Endometrium (tissue), 2 donors: Measurements from ENCODE around the gene DNAH2.

Source experiments
- FAIRE-seq: peaks from 2 replicates; lab custom pipeline; 2012; peaks lifted over from hg19 to GRCh38; lab: Jason Lieb, UNC
- donor health status: control.
- donor health status: control.

Gene DNAH2

DNA sequence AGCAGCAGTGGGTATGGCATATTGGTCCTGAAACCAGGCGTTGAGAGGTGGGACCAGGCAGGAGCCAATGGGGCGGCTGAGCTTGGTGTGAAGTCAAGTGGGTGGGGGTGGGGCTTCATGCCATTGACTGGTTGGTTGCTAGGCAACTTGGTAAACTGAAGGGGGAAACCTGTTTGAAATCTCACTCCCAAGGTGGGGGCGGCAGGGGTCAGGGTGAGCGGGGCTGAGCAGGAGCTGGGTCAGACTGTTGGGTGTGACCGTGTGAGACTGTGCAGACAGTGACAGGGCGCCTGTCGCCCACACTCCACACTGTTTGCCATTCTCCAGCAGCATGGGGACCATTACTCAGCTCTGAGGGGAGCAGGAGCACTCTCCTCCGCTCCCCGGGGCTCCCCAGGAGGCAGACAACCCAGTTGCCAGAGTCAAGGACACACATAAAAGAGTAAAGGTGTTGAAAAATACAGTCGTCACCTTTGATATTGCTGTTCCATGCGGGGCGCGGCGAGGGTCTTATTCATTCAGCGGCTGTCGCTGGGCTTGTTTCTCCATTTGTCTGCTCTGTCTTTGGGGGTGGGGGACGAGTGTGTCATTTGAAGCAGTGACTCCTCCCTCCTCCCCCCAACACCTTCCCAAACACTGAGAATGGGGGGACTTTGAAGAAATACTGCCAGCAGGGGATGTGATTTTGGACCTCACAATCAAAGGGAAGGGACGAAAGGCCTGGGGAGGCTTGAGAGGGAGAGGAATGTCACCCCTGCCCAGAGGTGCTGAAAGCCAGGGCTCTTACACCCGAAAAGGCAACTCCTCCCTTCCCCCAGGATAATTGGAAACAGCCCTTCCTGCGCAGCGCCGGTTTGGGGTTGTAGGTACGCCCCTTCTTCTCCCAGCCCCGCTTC lies 13.7 kb upstream of the DNAH2 start:
- no peak for FAIRE-seq

- FAIRE-seq = no peak
These were observed 12.8 kb upstream of the DNAH2 start, which contains the start of gene EFNB3 for GRCh38 chr17:7704601-7705268. Gene EFNB3 (plus strand): TSS chr17:7705202. CDS start chr17:7705599, 397 bp downstream.

DNA sequence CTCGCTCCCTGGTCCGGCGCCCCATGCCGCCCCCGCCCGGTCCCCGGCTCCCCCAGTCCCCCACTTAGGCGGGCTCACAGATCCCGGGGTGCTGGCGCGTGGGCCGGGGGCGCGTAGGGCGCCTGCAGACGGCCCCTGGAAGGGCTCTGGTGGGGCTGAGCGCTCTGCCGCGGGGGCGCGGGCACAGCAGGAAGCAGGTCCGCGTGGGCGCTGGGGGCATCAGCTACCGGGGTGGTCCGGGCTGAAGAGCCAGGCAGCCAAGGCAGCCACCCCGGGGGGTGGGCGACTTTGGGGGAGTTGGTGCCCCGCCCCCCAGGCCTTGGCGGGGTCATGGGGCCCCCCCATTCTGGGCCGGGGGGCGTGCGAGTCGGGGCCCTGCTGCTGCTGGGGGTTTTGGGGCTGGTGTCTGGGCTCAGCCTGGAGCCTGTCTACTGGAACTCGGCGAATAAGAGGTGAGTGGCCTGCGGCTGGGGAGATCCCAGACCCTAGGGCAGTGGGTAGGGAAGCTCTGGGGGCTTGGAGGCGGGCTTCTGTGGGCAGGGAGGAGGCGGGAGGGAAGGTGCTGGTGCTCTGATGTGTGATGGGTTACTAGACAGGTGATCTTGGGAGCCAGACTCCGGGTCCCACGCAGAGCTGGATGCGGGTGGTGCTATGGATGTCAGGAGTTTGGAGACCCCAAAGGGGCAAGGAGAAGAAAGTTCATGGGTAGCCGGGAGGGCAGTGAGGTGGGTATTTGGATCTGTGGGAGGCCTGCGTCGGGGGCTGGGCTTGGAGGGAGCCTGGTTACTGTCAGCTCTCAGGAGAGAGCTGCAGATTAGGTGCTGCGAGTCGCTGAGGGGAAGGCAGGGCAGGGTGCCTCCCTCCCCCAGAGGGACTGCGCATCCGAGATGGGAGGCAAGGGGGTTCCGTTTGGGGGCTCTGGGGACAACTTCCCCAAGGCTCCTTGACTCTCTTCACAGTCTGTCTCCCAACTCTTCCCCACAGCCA lies 12.0 kb upstream of the DNAH2 start:
- no peak for FAIRE-seq

- FAIRE-seq = no peak
These were observed 10.8 kb upstream of the DNAH2 start for GRCh38 chr17:7706631-7707354.

GRCh38 chr17:7707446-7707845 lies 10.1 kb upstream of the DNAH2 start:
- no peak for FAIRE-seq

DNA sequence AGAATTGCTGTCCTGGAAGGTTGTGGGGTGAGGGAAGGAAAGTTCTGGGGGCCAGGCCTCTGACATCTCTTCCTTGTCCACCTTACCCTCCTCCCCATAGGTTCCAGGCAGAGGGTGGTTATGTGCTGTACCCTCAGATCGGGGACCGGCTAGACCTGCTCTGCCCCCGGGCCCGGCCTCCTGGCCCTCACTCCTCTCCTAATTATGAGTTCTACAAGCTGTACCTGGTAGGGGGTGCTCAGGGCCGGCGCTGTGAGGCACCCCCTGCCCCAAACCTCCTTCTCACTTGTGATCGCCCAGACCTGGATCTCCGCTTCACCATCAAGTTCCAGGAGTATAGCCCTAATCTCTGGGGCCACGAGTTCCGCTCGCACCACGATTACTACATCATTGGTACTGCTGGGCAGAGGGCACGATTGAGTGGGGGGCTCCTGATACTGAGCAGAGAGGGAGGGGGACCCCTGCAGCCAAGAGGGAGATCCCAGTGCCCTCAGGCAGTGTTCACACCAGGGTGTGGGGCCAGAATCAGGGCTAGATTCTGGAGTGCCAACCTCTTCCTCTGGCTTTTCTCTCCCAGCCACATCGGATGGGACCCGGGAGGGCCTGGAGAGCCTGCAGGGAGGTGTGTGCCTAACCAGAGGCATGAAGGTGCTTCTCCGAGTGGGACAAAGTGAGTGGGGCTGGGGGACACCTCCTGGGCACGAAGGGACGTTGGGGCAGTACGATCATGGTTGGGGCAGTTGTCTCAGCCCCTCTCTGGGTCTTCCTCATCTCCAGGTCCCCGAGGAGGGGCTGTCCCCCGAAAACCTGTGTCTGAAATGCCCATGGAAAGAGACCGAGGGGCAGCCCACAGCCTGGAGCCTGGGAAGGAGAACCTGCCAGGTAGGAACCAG lies 9.4 kb upstream of the DNAH2 start:
- no peak for FAIRE-seq

- FAIRE-seq = no peak
These were observed 8.5 kb upstream of the DNAH2 start for GRCh38 chr17:7709031-7709430.

DNA sequence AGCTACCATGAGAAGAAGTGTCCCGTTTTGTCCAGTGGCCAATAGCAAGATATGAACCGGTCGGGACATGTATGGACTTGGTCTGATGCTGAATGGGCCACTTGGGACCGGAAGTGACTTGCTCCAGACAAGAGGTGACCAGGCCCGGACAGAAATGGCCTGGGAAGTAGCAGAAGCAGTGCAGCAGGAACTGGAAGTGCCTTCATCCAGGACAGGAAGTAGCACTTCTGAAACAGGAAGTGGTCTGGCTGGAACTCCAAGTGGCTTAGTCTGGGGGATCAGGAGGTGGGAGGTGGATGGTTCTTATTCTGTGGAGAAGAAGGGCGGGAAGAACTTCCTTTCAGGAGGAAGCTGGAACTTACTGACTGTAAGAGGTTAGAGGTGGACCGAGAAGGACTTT lies 7.2 kb upstream of the DNAH2 start:
- FAIRE-seq = no peak

DNA sequence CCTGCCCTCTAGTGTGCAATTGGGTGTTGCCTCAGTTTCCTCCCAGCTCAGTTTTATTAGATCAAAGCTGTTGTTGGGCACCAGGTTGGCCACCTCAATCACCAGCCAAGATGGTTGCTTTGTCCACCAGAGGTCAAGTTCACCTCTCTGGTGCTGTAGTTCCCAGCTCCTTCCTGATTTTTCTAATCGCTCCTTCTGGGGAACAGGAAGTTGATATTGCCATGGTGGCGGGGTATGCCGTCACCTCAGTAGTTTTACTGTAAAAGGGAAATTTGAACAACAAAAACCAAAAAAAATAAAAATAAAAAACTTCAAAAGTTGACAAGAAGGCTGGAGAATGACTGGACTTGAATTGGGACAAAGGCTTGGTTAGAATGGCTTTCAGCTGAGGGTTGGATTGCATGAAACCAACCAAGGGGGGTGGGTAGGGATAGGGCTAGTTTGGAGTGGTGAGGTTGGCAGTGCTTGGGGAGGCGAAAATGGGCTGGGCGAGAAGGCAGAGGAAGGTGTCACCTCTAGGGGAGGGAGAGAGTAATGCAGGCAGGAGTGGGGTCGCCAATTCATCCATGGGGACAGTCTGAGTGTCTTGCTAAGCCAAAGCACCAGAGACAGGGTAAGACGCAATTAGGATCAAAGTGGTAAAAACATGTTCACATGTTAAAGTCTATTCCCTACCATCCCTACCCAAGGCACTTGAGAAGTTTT lies 6.3 kb upstream of the DNAH2 start:
- FAIRE-seq = no peak

GRCh38 chr17:7712111-7712771 lies 5.3 kb upstream of the DNAH2 start:
- no peak for FAIRE-seq

GRCh38 chr17:7713782-7714181 lies 3.8 kb upstream of the DNAH2 start:
- no peak for FAIRE-seq

GRCh38 chr17:7714721-7715594 lies 2.6 kb upstream of the DNAH2 start:
- FAIRE-seq = no peak

DNA sequence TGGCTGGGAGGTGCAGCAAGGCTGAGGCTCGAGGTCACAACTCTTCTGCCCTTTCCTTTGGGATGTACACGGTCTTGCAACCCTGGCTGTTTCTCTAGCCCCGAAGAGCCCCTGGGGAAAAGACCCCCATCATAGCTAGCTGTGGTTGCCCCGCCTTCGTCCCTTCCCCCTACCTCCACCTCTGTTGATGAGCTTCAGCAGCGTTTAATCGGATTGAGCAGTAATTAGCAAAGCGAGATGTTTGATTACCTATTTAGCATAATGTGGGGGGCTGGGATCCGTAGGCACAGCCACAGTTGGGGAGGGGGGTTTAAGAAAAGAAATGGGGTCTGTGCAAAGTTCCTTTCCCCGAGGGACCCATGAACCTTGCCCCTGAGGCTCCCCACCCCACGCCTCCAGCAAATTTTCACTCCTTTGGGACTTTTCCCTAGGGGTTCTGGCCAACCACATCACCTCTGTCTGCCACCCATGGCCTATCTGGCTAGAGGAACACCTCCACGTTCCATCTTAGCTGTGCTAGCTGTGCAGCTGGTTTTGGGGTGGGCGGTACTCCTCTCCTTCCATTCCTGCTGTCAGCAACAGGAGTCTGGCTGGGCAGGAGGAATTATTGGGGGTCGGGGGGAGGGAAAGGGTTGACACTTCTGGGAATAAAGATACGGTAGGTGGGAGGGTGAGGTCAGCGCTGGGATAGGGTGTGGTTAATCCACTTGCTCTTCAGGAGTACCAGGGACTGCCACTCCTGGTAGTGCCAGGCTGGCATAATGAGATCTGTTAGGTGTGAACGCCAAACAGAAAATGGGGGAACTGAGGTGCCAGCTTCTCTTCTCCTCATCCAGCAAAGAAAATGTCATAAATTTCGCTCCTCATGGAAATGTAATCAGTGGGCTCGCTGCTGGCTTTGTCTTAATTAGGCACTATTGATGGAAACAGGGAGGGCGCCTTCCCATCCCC lies 1.3 kb upstream of the DNAH2 start:
- no peak for FAIRE-seq

DNA sequence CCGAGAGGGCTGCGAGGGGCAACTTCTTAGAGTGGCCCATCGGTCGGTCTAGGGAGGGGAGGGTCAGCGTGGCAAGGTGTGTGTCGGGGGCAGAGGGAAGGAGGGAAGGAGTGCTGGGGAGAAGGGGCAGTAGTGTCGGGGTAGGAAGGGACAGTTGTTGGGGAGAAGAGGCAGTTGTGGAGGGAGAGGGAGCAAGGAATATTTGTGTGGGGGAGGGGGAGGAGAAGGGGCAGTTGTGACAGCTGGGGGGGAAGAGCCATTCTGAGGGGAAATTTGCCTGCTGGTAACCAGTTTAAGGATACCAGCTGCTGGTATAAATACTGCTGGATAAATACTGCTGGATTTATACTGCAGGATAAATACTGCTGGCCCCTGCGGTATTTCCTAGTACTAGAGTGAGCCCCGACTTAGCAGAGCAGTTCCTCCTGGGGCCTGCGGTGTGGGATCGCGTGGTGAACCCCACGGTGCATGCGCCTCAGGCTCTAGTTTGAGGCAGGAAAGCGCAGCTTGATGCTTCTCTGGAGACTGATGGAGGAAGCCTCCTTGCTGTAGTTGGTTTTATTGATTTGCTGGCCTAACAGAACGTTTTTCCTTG lies 309 bp downstream of the DNAH2 start:
- no peak for FAIRE-seq

DNA sequence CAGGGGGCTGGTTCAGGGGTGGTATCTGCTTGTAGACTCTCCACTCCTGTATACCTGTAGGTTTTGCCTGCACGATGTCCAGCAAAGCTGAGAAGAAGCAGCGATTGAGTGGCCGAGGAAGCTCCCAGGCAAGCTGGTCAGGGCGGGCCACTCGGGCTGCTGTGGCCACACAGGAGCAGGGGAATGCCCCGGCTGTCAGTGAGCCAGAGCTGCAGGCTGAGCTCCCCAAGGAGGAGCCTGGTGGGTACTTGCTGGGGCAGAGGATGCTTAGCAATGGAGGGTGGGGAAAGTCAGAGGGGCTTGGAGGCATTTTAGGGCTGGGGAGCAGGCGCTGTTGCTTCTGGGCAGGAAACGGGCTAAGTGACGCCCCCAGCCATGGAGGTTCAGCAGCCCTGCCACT lies 2.1 kb downstream of the DNAH2 start:
- no peak for FAIRE-seq

DNA sequence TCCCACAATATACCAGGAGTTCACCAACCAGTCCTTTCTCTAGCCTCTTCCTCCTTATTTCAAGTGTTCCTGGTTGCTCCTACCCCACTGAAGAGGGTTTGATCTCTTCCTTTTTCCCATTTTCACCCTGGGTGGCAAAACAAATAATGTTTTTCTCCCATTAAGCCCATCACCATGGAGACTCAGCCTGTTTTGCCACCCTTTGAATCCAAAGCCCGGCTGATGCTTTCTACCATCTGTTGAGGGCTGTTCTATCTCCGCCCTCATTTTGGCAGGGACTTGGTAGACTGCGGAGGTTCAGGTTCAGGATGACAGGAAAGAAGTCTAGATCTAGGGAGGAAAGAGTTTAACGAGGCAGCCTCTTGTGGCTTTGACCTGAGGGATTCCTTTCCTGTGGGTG lies 2.6 kb downstream of the DNAH2 start:
- FAIRE-seq = no peak

GRCh38 chr17:7721612-7722011 lies 4.1 kb downstream of the DNAH2 start:
- FAIRE-seq = no peak
